Thoracic aorta (tissue), 2 donors: Measurements from ENCODE around the gene MS4A14. TPM values are rescaled to one million over a fixed set of nuclear protein-coding genes. Genes with fewer than 3 reads are reported as not detected.
A peak's percentile ranks its signal among the peaks of the same experiment; 100 is the strongest.

Experiments used
- ATAC-seq: fragments of 150-250 bp; one replicate; pipeline ENCODE4 v1.8.0; 2017; ENCODE audit warnings: low read depth; ENCODE audit not compliant: insufficient number of reproducible peaks, low FRiP score
- DNase-seq: peaks from one replicate; pipeline ENCODE4 v3.0.0-alpha.2; 2020; ENCODE audit warnings: low spot score
- H3K27ac ChIP-seq, 2 donors: fragments of 200-600 bp; sonication (generic); 1 replicate in 1 of 2; 2 replicates in 1 of 2; pipeline ENCODE4 v1.5.1; 2016; ENCODE audit warnings: mild to moderate bottlenecking in 2 of 2, moderate library complexity in 2 of 2
- H3K27me3 ChIP-seq: fragments of 200-600 bp; sonication (generic); replicated peaks from 2 replicates; pipeline ENCODE4 v1.6.0; 2016; ENCODE audit warnings: mild to moderate bottlenecking; ENCODE audit not compliant: insufficient read depth
- H3K36me3 ChIP-seq: fragments of 200-600 bp; sonication (generic); one replicate; pipeline ENCODE4 v1.5.1; 2016
- H3K4me1 ChIP-seq, 2 donors: fragments of 200-600 bp; sonication (generic); 1 replicate in 1 of 2; 2 replicates in 1 of 2; pipeline versions ENCODE4 v1.5.1 to v1.6.0; 2016; ENCODE audit warnings: low read depth in 2 of 2, mild to moderate bottlenecking in 1 of 2; ENCODE audit not compliant: control insufficient read depth in 1 of 2
- H3K4me3 ChIP-seq: fragments of 200-600 bp; sonication (generic); 2 replicates; pipeline ENCODE4 v1.5.1; 2016; ENCODE audit warnings: mild to moderate bottlenecking
- H3K9me3 ChIP-seq: fragments of 200-600 bp; sonication (generic); 2 replicates; pipeline ENCODE4 v1.5.1; 2016
- total RNA-seq, 2 donors: library from RNA; depleted of rRNA; stranded (reverse); fragments of >200 nt; gene quantifications; one replicate each; pipeline versions ENCODE4 v1.1.0 to v1.2.3, GENCODE V29; 2016
- TF ChIP-seq, protein P1 (sequence below): fragments of 200-600 bp; sonication (generic); IDR thresholded peaks from one replicate; pipeline ENCODE4 v1.5.1; 2019; ENCODE audit warnings: antibody characterized with exemption

MS4A14 gene
- total RNA-seq, 2 donors from 2014 or later, result 1.5 to 6.3 TPM

GRCh38 chr11:60372767-60373166 lies 23.5 kb upstream of the MS4A14 start:
- H3K4me3 ChIP-seq, result no peak overlapping the region
- no peaks in the 10 kb centered on the region for H3K9me3 ChIP-seq
- H3K36me3 ChIP-seq, result no peaks in the 10 kb centered on the region
- H3K27me3 ChIP-seq, result no peaks in the 10 kb centered on the region
- no peak overlapping the region for H3K27ac ChIP-seq
- TF ChIP-seq, protein P1, sequence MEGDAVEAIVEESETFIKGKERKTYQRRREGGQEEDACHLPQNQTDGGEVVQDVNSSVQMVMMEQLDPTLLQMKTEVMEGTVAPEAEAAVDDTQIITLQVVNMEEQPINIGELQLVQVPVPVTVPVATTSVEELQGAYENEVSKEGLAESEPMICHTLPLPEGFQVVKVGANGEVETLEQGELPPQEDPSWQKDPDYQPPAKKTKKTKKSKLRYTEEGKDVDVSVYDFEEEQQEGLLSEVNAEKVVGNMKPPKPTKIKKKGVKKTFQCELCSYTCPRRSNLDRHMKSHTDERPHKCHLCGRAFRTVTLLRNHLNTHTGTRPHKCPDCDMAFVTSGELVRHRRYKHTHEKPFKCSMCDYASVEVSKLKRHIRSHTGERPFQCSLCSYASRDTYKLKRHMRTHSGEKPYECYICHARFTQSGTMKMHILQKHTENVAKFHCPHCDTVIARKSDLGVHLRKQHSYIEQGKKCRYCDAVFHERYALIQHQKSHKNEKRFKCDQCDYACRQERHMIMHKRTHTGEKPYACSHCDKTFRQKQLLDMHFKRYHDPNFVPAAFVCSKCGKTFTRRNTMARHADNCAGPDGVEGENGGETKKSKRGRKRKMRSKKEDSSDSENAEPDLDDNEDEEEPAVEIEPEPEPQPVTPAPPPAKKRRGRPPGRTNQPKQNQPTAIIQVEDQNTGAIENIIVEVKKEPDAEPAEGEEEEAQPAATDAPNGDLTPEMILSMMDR, result no peak
- H3K4me1 ChIP-seq, result no peaks in the 10 kb centered on the region
- ATAC-seq (no peak), DNase-seq (no peak)

DNA sequence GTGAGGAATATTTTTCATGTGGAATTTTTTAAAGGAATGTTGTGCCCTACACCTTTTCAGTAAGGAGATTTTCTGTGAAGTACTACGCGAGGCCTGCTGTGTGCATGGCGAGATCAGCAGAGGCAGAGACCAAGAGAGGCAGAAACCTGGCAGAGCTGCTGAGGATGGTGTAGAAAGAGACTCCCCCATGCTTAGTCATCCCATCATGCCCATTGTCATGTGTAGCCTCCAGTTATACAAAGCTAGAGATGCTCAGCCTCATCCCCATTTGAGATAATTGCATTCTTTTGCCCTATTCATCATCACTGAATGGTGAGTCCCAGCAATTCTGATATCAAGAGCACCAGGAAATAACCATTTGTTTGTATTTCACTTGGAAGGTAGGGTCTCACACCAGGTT lies 20.9 kb upstream of the MS4A14 start:
- Histone ChIP-seq H3K27me3 (no peaks in the 10 kb centered on the region), H3K27ac (no peak overlapping the region), H3K36me3 (no peaks in the 10 kb centered on the region), H3K9me3 (no peaks in the 10 kb centered on the region), H3K4me1 (no peaks in the 10 kb centered on the region), H3K4me3 (no peak overlapping the region)
- no peak for DNase-seq
- TF ChIP-seq, protein P1, result no peak
- ATAC-seq, result no peak

- ATAC-seq (no peak), DNase-seq (no peak)
- Histone ChIP-seq H3K4me3 (no peak overlapping the region), H3K27me3 (no peaks in the 10 kb centered on the region), H3K9me3 (no peaks in the 10 kb centered on the region), H3K4me1 (no peaks in the 10 kb centered on the region), H3K36me3 (no peaks in the 10 kb centered on the region), H3K27ac (peak overlapping the region in 1 of 2 donors; percentile 20)
- TF ChIP-seq, protein P1, result no peak
Observed at GRCh38 chr11:60376601-60377000, 19.7 kb upstream of the MS4A14 start.

DNA sequence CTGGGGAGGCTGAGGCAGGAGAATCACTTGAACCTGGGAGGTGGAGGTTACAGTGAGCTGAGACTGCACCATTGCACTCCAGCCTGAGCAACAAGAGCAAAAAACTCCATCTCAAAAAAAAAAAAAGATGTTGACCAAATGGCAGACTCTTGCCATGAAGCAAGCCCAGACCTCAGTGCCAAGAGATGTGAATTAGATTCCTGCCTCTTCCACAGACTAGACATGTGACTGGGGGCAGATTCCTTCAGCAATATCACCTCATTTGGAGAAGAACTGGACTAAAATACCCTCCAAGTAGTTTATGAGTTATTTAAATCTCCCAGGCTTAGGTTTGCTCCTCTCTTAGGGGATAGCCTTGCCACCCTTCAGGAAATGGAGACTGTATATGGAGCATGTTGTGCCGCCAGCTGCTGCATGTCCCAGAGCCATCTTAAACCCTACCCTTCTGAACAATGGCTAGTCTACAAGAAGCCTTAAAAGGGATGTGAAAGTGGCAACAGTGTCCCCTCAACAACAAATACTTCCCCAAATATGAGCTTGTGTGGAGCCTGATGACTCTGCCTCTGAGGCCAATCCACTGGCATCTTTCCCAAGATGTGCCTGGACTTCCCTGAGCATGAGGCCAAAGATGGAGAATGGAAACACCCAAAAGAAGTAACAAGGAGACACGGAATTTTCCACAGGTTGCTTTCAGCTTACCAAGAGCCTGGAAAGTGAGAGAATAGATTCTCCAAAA lies 18.7 kb upstream of the MS4A14 start:
- H3K4me3 ChIP-seq, result no peak overlapping the region
- ATAC-seq (no peak), DNase-seq (no peak)
- H3K36me3 ChIP-seq, result no peaks in the 10 kb centered on the region
- peak overlapping the region in 1 of 2 donors; percentile 58 for H3K27ac ChIP-seq
- TF ChIP-seq, protein P1, result no peak
- H3K27me3 ChIP-seq, result no peaks in the 10 kb centered on the region
- H3K4me1 ChIP-seq, result no peaks in the 10 kb centered on the region
- H3K9me3 ChIP-seq, result no peaks in the 10 kb centered on the region

GRCh38 chr11:60378354-60378753 lies 17.9 kb upstream of the MS4A14 start, which contains the start of gene MS4A7:
Gene MS4A7 (plus strand): TSS chr11:60378532. CDS start chr11:60383142, 4,610 bp downstream.
- no peaks in the 10 kb centered on the region for H3K9me3 ChIP-seq
- peak within 1 kb of the TSS; percentile 59 for H3K4me3 ChIP-seq
- no peaks in the 10 kb centered on the region for H3K4me1 ChIP-seq
- no peak for ATAC-seq
- no peak for DNase-seq
- H3K27ac ChIP-seq, result peak within 1 kb of the TSS in 1 of 2 donors; percentile 58
- no peaks in the 10 kb centered on the region for H3K36me3 ChIP-seq
- H3K27me3 ChIP-seq, result no peaks in the 10 kb centered on the region
- TF ChIP-seq, protein P1, result no peak
